GM23338 (cell line): ENCODE results near the gene CARMIL1. TPM values are rescaled to one million over a fixed set of nuclear protein-coding genes. Genes with fewer than 3 reads are reported as not detected.

Source experiments
- ATAC-seq: fragments of 200-7000 bp; cut with Tn5 transposase; 3 replicates; pipeline ENCODE4 v1.9.1; 2020
- DNase-seq: peaks from one replicate; pipeline ENCODE4 v3.0.0-alpha.2; 2015; ENCODE audit warnings: low spot score
- H2AFZ ChIP-seq: fragments of 200-600 bp; sonication (generic); 2 replicates; pipeline ENCODE4 v1.8.0; 2016; ENCODE audit warnings: antibody characterized with exemption, mild to moderate bottlenecking, moderate library complexity
- H3F3A ChIP-seq: fragments of 200-600 bp; sonication (generic); replicated peaks from 2 replicates; pipeline ENCODE4 v1.8.0; 2017; ENCODE audit warnings: antibody characterized with exemption, mixed run types, low read depth
- H3K27ac ChIP-seq: fragments of 200-600 bp; sonication (generic); 2 replicates; pipeline ENCODE4 v1.6.1; 2016; ENCODE audit warnings: low read depth
- H3K27me3 ChIP-seq: fragments of 200-600 bp; sonication (generic); 2 replicates; pipeline ENCODE4 v1.8.0; 2016; ENCODE audit warnings: mild to moderate bottlenecking, mixed run types, moderate library complexity; ENCODE audit not compliant: insufficient read depth
- H3K36me3 ChIP-seq: fragments of 200-600 bp; sonication (generic); 2 replicates; pipeline ENCODE4 v1.8.0; 2016; ENCODE audit warnings: mild to moderate bottlenecking; ENCODE audit not compliant: insufficient read depth
- H3K4me1 ChIP-seq: fragments of 200-600 bp; sonication (generic); 2 replicates; pipeline ENCODE4 v1.8.0; 2016; ENCODE audit warnings: mild to moderate bottlenecking, moderate library complexity; ENCODE audit not compliant: insufficient read depth
- H3K4me2 ChIP-seq: fragments of 200-600 bp; sonication (generic); 2 replicates; pipeline ENCODE4 v1.7.1; 2017; ENCODE audit warnings: mixed run types
- H3K4me3 ChIP-seq: fragments of 200-600 bp; sonication (generic); 2 replicates; pipeline ENCODE4 v1.6.1; 2016; ENCODE audit warnings: mixed run types
- H3K79me2 ChIP-seq: fragments of 200-600 bp; sonication (generic); replicated peaks from 2 replicates; pipeline ENCODE4 v1.8.0; 2017; ENCODE audit warnings: mild to moderate bottlenecking; ENCODE audit not compliant: insufficient read depth
- H3K9me2 ChIP-seq: fragments of 200-600 bp; sonication (generic); 2 replicates; pipeline ENCODE4 v1.8.0; 2017; ENCODE audit not compliant: insufficient read depth
- H4K20me1 ChIP-seq: fragments of 200-600 bp; sonication (generic); replicated peaks from 2 replicates; pipeline ENCODE4 v1.8.0; 2017; ENCODE audit warnings: mild to moderate bottlenecking; ENCODE audit not compliant: insufficient read depth
- H3K27ac Mint-ChIP-seq: 2 replicates; pipeline ENCODE4 v1.8.0; 2020; ENCODE audit warnings: inconsistent platforms, mild to moderate bottlenecking, moderate library complexity, mixed read lengths
- H3K27me3 Mint-ChIP-seq: 3 replicates; pipeline ENCODE4 v1.8.0; 2022; ENCODE audit warnings: low read depth, mild to moderate bottlenecking, moderate library complexity, mixed read lengths, inconsistent platforms; ENCODE audit not compliant: insufficient read depth, poor library complexity
- H3K36me3 Mint-ChIP-seq: 3 replicates; pipeline ENCODE4 v1.8.0; 2021; ENCODE audit warnings: low read depth, mild to moderate bottlenecking, inconsistent platforms, moderate library complexity, mixed read lengths
- H3K4me1 Mint-ChIP-seq: 3 replicates; pipeline ENCODE4 v1.8.0; 2020; ENCODE audit warnings: mild to moderate bottlenecking, inconsistent platforms, mixed read lengths
- H3K4me3 Mint-ChIP-seq: 3 replicates; pipeline ENCODE4 v1.8.0; 2021; ENCODE audit warnings: moderate library complexity, mild to moderate bottlenecking, inconsistent platforms, mixed read lengths
- H3K9me3 Mint-ChIP-seq: 3 replicates; pipeline ENCODE4 v1.8.0; 2020; ENCODE audit warnings: moderate library complexity, mild to moderate bottlenecking, inconsistent platforms, mixed read lengths
- CREB1 ChIP-seq: fragments of 250-450 bp; sonication (Bioruptor Pico); IDR thresholded peaks from 2 replicates; pipeline ENCODE4 v1.5.0; 2020; ENCODE audit warnings: low read depth, mild to moderate bottlenecking, moderate library complexity
- CTCF ChIP-seq, 2 experiments: fragments of 200-600 bp in 1 of 2; sonication (generic) in 1 of 2; conservative IDR thresholded peaks; 2 replicates each; pipeline versions ENCODE4 v1.5.1 to v1.6.1; 2016 to 2017; ENCODE audit warnings: antibody characterized with exemption in 2 of 2, low read depth in 2 of 2, mild to moderate bottlenecking in 2 of 2, moderate library complexity in 1 of 2
- EZH2 ChIP-seq: fragments of 200-600 bp; sonication (generic); IDR thresholded peaks from one replicate; pipeline ENCODE4 v1.8.0; 2017; ENCODE audit warnings: antibody characterized with exemption, mild to moderate bottlenecking, low read depth; ENCODE audit not compliant: unreplicated experiment
- EZH2phosphoT487 ChIP-seq: fragments of 200-600 bp; sonication (generic); IDR thresholded peaks from one replicate; pipeline ENCODE4 v1.8.1; 2018; ENCODE audit warnings: antibody characterized with exemption; ENCODE audit not compliant: unreplicated experiment
- NANOG ChIP-seq: IDR thresholded peaks from 2 replicates; pipeline ENCODE4 v1.6.1; 2016; ENCODE audit warnings: antibody characterized with exemption, borderline replicate concordance
- POLR2AphosphoS5 ChIP-seq: IDR thresholded peaks from 2 replicates; pipeline ENCODE4 v1.6.1; 2016; ENCODE audit warnings: antibody characterized with exemption, low read depth
- REST ChIP-seq: IDR thresholded peaks from one replicate; pipeline ENCODE4 v1.6.1; 2018; ENCODE audit warnings: antibody characterized with exemption; ENCODE audit not compliant: unreplicated experiment
- STAT1 ChIP-seq: IDR thresholded peaks from one replicate; pipeline ENCODE4 v1.6.1; 2016; ENCODE audit warnings: antibody characterized with exemption; ENCODE audit not compliant: unreplicated experiment
- ZNF114 ChIP-seq: fragments of 250-450 bp; sonication (Bioruptor Pico); IDR thresholded peaks from 2 replicates; pipeline ENCODE4 v1.5.0; 2020; ENCODE audit warnings: mild to moderate bottlenecking, moderate library complexity
- ZNF331 ChIP-seq: fragments of 250-450 bp; sonication (Bioruptor Pico); IDR thresholded peaks from 2 replicates; pipeline ENCODE4 v1.5.0; 2020; ENCODE audit warnings: low read depth, mild to moderate bottlenecking, moderate library complexity
- polyA plus RNA-seq: library from polyadenylated mRNA; unstranded; fragments of >200 nt; fragmentation: Nextera tagmentation; extraction: Ambion mirVana; gene quantifications from 2 replicates; pipeline ENCODE4 v1.2.1, GENCODE V29; 2016
- total RNA-seq: library from RNA; depleted of rRNA; stranded (reverse); fragments of >200 nt; shearing (Covaris generic); gene quantifications from 2 replicates; pipeline ENCODE4 v1.2.3, GENCODE V29; 2014
- TF ChIP-seq, protein P1 (sequence below): fragments of 250-450 bp; sonication (Bioruptor Pico); IDR thresholded peaks from 2 replicates; pipeline ENCODE4 v1.5.0; 2020; ENCODE audit warnings: mild to moderate bottlenecking, moderate library complexity
- TF ChIP-seq, protein P2 (sequence below): IDR thresholded peaks from 2 replicates; pipeline ENCODE4 v1.6.1; 2016; ENCODE audit warnings: antibody characterized with exemption

The CARMIL1 gene
- total and polyA plus RNA-seq, 2 experiments from 2014 or later, result 43.2 to 66.9 TPM

DNA sequence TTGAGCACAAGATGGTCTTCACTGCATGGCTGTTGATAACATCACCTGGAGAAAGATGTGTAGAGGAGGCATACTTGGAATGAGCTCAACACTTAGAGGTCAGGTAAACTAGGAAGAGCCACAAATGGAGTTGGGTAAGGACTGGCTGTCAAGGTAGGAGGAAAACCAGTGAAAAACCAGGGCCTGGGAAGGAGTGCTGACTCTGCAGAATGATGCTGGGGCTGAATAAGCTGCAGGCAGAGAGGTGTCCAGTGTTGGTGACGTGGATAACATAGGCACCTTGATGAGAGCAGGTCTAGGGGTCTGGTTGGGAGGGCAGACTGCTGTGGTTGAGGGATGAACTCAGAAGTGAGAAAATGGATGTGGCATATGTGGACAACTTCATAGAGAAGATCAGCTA lies 160.2 kb downstream of the CARMIL1 start:
- 0 out of 2 replicates have a peak, but pooled peaks cover under 1% of the 10 kb centered on the region for H3K36me3 ChIP-seq
- peaks cover 2% of the 10 kb centered on the region for H3K27me3 Mint-ChIP-seq
- peaks cover 12% of the 10 kb centered on the region; the same call in 1 of the 2 replicates for H3K4me1 ChIP-seq
- ATAC-seq (no peak), DNase-seq (no peak)
- no peak overlapping the region for H3K27ac ChIP-seq
- H3K4me1 Mint-ChIP-seq, result peaks cover 16% of the 10 kb centered on the region
- no peak overlapping the region for H2AFZ ChIP-seq
- H3K27me3 ChIP-seq, result no peaks in the 10 kb centered on the region
- no peaks in the 10 kb centered on the region; the same call in 1 of the 2 replicates for H3K79me2 ChIP-seq
- H3K4me3 Mint-ChIP-seq, result no peak overlapping the region
- no peak overlapping the region for H3K4me2 ChIP-seq
- H3F3A ChIP-seq, result no peaks in the 10 kb centered on the region
- H3K9me2 ChIP-seq, result no peaks in the 10 kb centered on the region
- H3K27ac Mint-ChIP-seq, result no peak overlapping the region
- H3K36me3 Mint-ChIP-seq, result peaks cover 5% of the 10 kb centered on the region; the same call in 2 of the 3 replicates
- no peak overlapping the region for H3K4me3 ChIP-seq
- H4K20me1 ChIP-seq, result no peaks in the 10 kb centered on the region; the same call in 1 of the 2 replicates
- no peaks in the 10 kb centered on the region for H3K9me3 Mint-ChIP-seq
- no peak for TF ChIP-seq STAT1
- no peak for TF ChIP-seq ZNF114 (CRISPR knock-in tag)
- no peak for TF ChIP-seq CTCF (conservative IDR thresholded peaks at IDR 0.05; ENCODE audit: low read depth in 2 of 2)
- TF ChIP-seq, protein P1, sequence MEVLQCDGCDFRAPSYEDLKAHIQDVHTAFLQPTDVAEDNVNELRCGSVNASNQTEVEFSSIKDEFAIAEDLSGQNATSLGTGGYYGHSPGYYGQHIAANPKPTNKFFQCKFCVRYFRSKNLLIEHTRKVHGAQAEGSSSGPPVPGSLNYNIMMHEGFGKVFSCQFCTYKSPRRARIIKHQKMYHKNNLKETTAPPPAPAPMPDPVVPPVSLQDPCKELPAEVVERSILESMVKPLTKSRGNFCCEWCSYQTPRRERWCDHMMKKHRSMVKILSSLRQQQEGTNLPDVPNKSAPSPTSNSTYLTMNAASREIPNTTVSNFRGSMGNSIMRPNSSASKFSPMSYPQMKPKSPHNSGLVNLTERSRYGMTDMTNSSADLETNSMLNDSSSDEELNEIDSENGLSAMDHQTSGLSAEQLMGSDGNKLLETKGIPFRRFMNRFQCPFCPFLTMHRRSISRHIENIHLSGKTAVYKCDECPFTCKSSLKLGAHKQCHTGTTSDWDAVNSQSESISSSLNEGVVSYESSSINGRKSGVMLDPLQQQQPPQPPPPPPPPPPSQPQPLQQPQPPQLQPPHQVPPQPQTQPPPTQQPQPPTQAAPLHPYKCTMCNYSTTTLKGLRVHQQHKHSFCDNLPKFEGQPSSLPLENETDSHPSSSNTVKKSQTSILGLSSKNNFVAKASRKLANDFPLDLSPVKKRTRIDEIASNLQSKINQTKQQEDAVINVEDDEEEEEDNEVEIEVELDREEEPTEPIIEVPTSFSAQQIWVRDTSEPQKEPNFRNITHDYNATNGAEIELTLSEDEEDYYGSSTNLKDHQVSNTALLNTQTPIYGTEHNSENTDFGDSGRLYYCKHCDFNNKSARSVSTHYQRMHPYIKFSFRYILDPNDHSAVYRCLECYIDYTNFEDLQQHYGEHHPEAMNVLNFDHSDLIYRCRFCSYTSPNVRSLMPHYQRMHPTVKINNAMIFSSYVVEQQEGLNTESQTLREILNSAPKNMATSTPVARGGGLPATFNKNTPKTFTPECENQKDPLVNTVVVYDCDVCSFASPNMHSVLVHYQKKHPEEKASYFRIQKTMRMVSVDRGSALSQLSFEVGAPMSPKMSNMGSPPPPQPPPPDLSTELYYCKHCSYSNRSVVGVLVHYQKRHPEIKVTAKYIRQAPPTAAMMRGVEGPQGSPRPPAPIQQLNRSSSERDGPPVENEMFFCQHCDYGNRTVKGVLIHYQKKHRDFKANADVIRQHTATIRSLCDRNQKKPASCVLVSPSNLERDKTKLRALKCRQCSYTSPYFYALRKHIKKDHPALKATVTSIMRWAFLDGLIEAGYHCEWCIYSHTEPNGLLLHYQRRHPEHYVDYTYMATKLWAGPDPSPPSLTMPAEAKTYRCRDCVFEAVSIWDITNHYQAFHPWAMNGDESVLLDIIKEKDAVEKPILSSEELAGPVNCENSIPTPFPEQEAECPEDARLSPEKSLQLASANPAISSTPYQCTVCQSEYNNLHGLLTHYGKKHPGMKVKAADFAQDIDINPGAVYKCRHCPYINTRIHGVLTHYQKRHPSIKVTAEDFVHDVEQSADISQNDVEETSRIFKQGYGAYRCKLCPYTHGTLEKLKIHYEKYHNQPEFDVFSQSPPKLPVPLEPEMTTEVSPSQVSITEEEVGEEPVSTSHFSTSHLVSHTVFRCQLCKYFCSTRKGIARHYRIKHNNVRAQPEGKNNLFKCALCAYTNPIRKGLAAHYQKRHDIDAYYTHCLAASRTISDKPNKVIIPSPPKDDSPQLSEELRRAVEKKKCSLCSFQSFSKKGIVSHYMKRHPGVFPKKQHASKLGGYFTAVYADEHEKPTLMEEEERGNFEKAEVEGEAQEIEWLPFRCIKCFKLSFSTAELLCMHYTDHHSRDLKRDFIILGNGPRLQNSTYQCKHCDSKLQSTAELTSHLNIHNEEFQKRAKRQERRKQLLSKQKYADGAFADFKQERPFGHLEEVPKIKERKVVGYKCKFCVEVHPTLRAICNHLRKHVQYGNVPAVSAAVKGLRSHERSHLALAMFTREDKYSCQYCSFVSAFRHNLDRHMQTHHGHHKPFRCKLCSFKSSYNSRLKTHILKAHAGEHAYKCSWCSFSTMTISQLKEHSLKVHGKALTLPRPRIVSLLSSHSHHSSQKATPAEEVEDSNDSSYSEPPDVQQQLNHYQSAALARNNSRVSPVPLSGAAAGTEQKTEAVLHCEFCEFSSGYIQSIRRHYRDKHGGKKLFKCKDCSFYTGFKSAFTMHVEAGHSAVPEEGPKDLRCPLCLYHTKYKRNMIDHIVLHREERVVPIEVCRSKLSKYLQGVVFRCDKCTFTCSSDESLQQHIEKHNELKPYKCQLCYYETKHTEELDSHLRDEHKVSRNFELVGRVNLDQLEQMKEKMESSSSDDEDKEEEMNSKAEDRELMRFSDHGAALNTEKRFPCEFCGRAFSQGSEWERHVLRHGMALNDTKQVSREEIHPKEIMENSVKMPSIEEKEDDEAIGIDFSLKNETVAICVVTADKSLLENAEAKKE, result no peak
- no peak for TF ChIP-seq REST
- TF ChIP-seq POLR2AphosphoS5, result no peak
- no peak for TF ChIP-seq EZH2
- TF ChIP-seq CREB1 (CRISPR knock-in tag), result no peak
- TF ChIP-seq NANOG, result no peak
- TF ChIP-seq EZH2phosphoT487, result no peak
- no peak for TF ChIP-seq ZNF331 (CRISPR knock-in tag)
- TF ChIP-seq, protein P2, sequence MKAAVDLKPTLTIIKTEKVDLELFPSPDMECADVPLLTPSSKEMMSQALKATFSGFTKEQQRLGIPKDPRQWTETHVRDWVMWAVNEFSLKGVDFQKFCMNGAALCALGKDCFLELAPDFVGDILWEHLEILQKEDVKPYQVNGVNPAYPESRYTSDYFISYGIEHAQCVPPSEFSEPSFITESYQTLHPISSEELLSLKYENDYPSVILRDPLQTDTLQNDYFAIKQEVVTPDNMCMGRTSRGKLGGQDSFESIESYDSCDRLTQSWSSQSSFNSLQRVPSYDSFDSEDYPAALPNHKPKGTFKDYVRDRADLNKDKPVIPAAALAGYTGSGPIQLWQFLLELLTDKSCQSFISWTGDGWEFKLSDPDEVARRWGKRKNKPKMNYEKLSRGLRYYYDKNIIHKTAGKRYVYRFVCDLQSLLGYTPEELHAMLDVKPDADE, result no peak
